Esophagus muscularis mucosa (tissue), 4 donors: ENCODE measurements around the gene CDKN2C. TPM values are rescaled to one million over a fixed set of nuclear protein-coding genes. Genes with fewer than 3 reads are reported as not detected.

Source experiments
- DNase-seq: peaks from one replicate; pipeline ENCODE4 v3.0.0-alpha.2; 2017; ENCODE audit errors: extremely low spot score
- H3K27ac ChIP-seq, 4 donors: fragments of 200-600 bp; sonication (generic); replicated peaks in 1 of 4; 1 replicate in 3 of 4; 2 replicates in 1 of 4; pipeline ENCODE4 v1.5.1; 2016 to 2019; ENCODE audit warnings: mild to moderate bottlenecking in 1 of 4
- H3K27me3 ChIP-seq, 4 donors: fragments of 200-600 bp; sonication (generic); one replicate each; pipeline versions ENCODE4 v1.5.1 to v1.6.0; 2016 to 2019
- H3K36me3 ChIP-seq, 4 donors: fragments of 200-600 bp; sonication (generic); one replicate each; pipeline ENCODE4 v1.5.1; 2016 to 2019
- H3K4me1 ChIP-seq, 4 donors: fragments of 200-600 bp; sonication (generic); one replicate each; pipeline ENCODE4 v1.5.1; 2016 to 2019
- H3K4me3 ChIP-seq, 4 donors: fragments of 200-600 bp; sonication (generic); 1 replicate in 2 of 4; 2 replicates in 2 of 4; pipeline ENCODE4 v1.5.1; 2016 to 2019; ENCODE audit warnings: mild to moderate bottlenecking in 4 of 4, moderate library complexity in 1 of 4
- H3K9me3 ChIP-seq, 4 donors: fragments of 200-600 bp; sonication (generic); 1 replicate in 3 of 4; 2 replicates in 1 of 4; pipeline ENCODE4 v1.5.1; 2016 to 2019
- CTCF ChIP-seq, 3 experiments: fragments of 200-600 bp in 2 of 3; fragments of 450-650 bp in 1 of 3; sonication (generic) in 2 of 3; IDR thresholded peaks; one replicate each; pipeline ENCODE4 v1.5.1; 2017 to 2019; ENCODE audit warnings: antibody characterized with exemption in 3 of 3, mild to moderate bottlenecking in 2 of 3, moderate library complexity in 1 of 3
- EP300 ChIP-seq: sonication (generic); formaldehyde crosslinking; IDR thresholded peaks from one replicate; pipeline ENCODE4 v1.6.1; 2017; ENCODE audit warnings: antibody characterized with exemption
- POLR2A ChIP-seq: fragments of 450-650 bp; IDR thresholded peaks from one replicate; pipeline ENCODE4 v1.6.1; 2017; ENCODE audit warnings: antibody characterized with exemption, moderate library complexity, mild to moderate bottlenecking, low read depth
- POLR2AphosphoS5 ChIP-seq, 2 donors: sonication (generic); formaldehyde crosslinking; IDR thresholded peaks; one replicate each; pipeline ENCODE4 v1.6.1; 2017; ENCODE audit warnings: antibody characterized with exemption in 2 of 2
- WGBS: methylation state at CpG from one replicate; pipeline ENCODE4 v1.1.5; 2018; 5-methylcytosine and 5-hydroxymethylcytosine counted together
- intact Hi-C: fragments of 100-400 bp; cut with DNase I; formaldehyde crosslinking; loops from one replicate; pipeline ENCODE4 v1.15.1; 2023
- total RNA-seq, 4 donors: library from RNA; depleted of rRNA; stranded (reverse); fragments of >200 nt; gene quantifications; one replicate each; pipeline versions ENCODE4 v1.1.0 to v1.2.1, GENCODE V29; 2016

Gene CDKN2C
- total RNA-seq, 4 donors from 2014 or later, result 20.4 to 37.4 (median 27.0) TPM

GRCh38 chr1:50981741-50982140 is 11.7 kb downstream of the CDKN2C start:
- H3K9me3 ChIP-seq, result no peaks in the 10 kb centered on the region
- TF ChIP-seq POLR2A (no peak), CTCF (IDR thresholded peaks at IDR 0.05) (no peak), EP300 (no peak), POLR2AphosphoS5 (IDR thresholded peaks at IDR 0.05) (no peak)
- peak overlapping the region in 3 of 4 donors; percentile 2 to 30 (median 5) for H3K4me3 ChIP-seq
- H3K27ac ChIP-seq, result peak overlapping the region; percentile 95 to 100 (median 98)
- no peak for DNase-seq
- H3K36me3 ChIP-seq, result no peaks in the 10 kb centered on the region
- peaks cover 3 to 41% (median 22%) of the 10 kb centered on the region in 4 donors for H3K4me1 ChIP-seq
- WGBS, result 66% methylated on average over 1 of the region's 1 CpG
- no peaks in the 10 kb centered on the region for H3K27me3 ChIP-seq
- intact Hi-C loops, result no loop called here

GRCh38 chr1:50982611-50983010 is 12.6 kb downstream of the CDKN2C start:
- Histone ChIP-seq H3K27me3 (no peaks in the 10 kb centered on the region), H3K36me3 (no peaks in the 10 kb centered on the region), H3K27ac (peak overlapping the region; percentile 95 to 100 (median 98)), H3K4me1 (peaks cover 3 to 41% (median 21%) of the 10 kb centered on the region in 4 donors), H3K9me3 (no peaks in the 10 kb centered on the region), H3K4me3 (peak overlapping the region in 2 of 4 donors; percentile 5 to 30)
- 94% methylated on average over 3 of the region's 3 CpGs for WGBS
- no peak for DNase-seq
- intact Hi-C loops, result no loop called here
- TF ChIP-seq POLR2A, result no peak
- no peak for TF ChIP-seq POLR2AphosphoS5 (IDR thresholded peaks at IDR 0.05)
- TF ChIP-seq EP300, result no peak
- no peak for TF ChIP-seq CTCF (IDR thresholded peaks at IDR 0.05)

- Histone ChIP-seq H3K9me3 (no peaks in the 10 kb centered on the region), H3K27me3 (no peaks in the 10 kb centered on the region), H3K27ac (peak overlapping the region in 3 of 4 donors; percentile 11 to 100 (median 95)), H3K4me3 (no peak overlapping the region), H3K36me3 (no peaks in the 10 kb centered on the region), H3K4me1 (peaks cover 3 to 41% (median 21%) of the 10 kb centered on the region in 4 donors)
- TF ChIP-seq EP300 (no peak), POLR2AphosphoS5 (IDR thresholded peaks at IDR 0.05) (no peak), CTCF (IDR thresholded peaks at IDR 0.05) (no peak), POLR2A (no peak)
- DNase-seq, result no peak
- 64% methylated on average over 2 of the region's 2 CpGs for WGBS
- intact Hi-C loops, result no loop called here
Observed at GRCh38 chr1:50983219-50983802, 13.3 kb downstream of the CDKN2C start.

GRCh38 chr1:50985094-50985493 is 15.0 kb downstream of the CDKN2C start:
- Histone ChIP-seq H3K27me3 (no peaks in the 10 kb centered on the region), H3K36me3 (no peaks in the 10 kb centered on the region), H3K27ac (peak overlapping the region; percentile 8 to 100 (median 38)), H3K4me1 (peaks cover 3 to 29% (median 15%) of the 10 kb centered on the region in 4 donors), H3K9me3 (no peaks in the 10 kb centered on the region), H3K4me3 (no peak overlapping the region)
- TF ChIP-seq EP300, result no peak
- no peak for TF ChIP-seq CTCF (IDR thresholded peaks at IDR 0.05)
- no peak for TF ChIP-seq POLR2AphosphoS5 (IDR thresholded peaks at IDR 0.05)
- TF ChIP-seq POLR2A, result no peak
- 62% methylated on average over 1 of the region's 1 CpG for WGBS
- no peak for DNase-seq
- intact Hi-C loops, result no loop called here

- Histone ChIP-seq H3K9me3 (no peaks in the 10 kb centered on the region), H3K36me3 (no peaks in the 10 kb centered on the region), H3K27ac (no peak overlapping the region), H3K4me3 (no peak overlapping the region), H3K4me1 (peaks cover 3 to 21% (median 9%) of the 10 kb centered on the region in 4 donors), H3K27me3 (no peaks in the 10 kb centered on the region)
- 78% methylated on average over 4 of the region's 4 CpGs for WGBS
- no peak for TF ChIP-seq POLR2AphosphoS5 (IDR thresholded peaks at IDR 0.05)
- TF ChIP-seq CTCF (IDR thresholded peaks at IDR 0.05), result no peak
- no peak for TF ChIP-seq EP300
- no peak for TF ChIP-seq POLR2A
- DNase-seq, result no peak
- intact Hi-C loops, result no loop called here
Observed at GRCh38 chr1:50986653-50987052, 16.6 kb downstream of the CDKN2C start.
